ENCODE results near the gene DENND11. TPM values are rescaled to one million over a fixed set of nuclear protein-coding genes. Genes with fewer than 3 reads are reported as not detected.

The DENND11 gene, protein sequence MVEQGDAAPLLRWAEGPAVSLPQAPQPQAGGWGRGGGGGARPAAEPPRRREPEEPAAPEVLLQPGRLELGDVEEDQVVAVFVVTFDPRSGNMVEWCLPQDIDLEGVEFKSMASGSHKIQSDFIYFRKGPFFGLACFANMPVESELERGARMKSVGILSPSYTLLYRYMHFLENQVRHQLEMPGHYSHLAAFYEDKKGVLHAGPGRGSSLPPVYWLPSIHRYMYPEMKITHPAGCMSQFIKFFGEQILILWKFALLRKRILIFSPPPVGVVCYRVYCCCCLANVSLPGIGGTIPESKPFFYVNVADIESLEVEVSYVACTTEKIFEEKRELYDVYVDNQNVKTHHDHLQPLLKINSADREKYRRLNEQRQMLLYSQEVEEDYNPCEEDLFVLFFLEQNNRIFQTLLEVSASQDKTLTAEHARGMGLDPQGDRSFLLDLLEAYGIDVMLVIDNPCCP
- polyA plus RNA-seq (2013): 61.5 TPM

DNA sequence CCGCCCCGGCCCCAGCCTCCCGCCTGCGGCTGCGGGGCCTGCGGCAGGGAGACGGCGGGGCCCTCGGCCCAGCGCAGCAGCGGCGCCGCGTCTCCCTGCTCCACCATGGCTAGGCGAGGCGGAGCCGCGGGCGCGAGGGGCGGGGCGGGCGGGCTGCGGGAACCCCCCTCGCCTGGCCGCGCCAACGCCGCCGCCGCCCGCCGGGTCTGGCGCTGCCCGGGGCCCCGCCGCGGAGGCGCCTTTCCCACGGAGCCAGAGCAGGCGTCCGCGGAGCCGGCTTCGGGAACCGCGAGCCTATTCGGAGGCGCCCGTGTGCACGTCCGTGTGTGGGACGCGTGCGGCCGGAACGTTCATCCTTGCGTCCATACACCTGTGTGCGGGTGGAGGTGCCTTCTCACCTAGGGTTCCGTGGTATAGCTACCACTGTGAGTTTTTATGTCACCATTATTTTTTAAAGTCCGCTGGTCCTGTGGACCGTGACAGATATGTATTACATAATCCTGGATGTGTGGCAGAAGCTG lies at the start of gene DENND11:
DENND11 (minus strand) TSS at position 120 of the 521 bp plus-strand sequence; CDS start at position 107, 13 bp downstream.
- peaks cover 0 to 47% (median 25%) of the 10 kb centered on the region in 4 experiments for H3K4me1 ChIP-seq (ENCODE audit: control extremely low read depth in 1 of 4, control insufficient read depth in 4 of 4, insufficient read depth in 4 of 4, low read length in 3 of 4)
- 0% methylated on average over 55 of the region's 62 CpGs for WGBS (ENCODE audit: insufficient coverage)
- peak within 1 kb of the TSS in 1 of 2 experiments; percentile 81 for H3K27ac ChIP-seq (ENCODE audit: insufficient read depth in 1 of 2, low read depth in 1 of 2, low read length in 2 of 2, poor library complexity in 1 of 2, severe bottlenecking in 2 of 2)
- no peaks in the 10 kb centered on the region for H3K36me3 ChIP-seq (ENCODE audit: control insufficient read depth in 4 of 4, insufficient read depth in 4 of 4, low read length in 3 of 4)
- peak; percentile 55 to 78 (median 70) for DNase-seq
- H3K9me3 ChIP-seq (ENCODE audit: control extremely low read depth in 1 of 5, control insufficient read depth in 4 of 5, insufficient read depth in 2 of 5, low read depth in 1 of 5, low read length in 4 of 5): no peaks in the 10 kb centered on the region
- H3K4me3 ChIP-seq (ENCODE audit: control insufficient read depth in 1 of 7, extremely low read depth in 1 of 7, insufficient read depth in 4 of 7, low read depth in 2 of 7, low read length in 6 of 7): peak within 1 kb of the TSS; percentile 73 to 91 (median 78)
- POLR2A ChIA-PET: interaction anchor here (0.9 to 2.5 kb wide), 6 partner anchors 24 to 41 kb away, joined by 3 to 12 read pairs (median 8); no protein-coding TSS in a partner anchor
- H3K27me3 ChIP-seq (replicated peaks in 2 of 5; ENCODE audit: control insufficient read depth in 4 of 5, insufficient read depth in 5 of 5, low read length in 4 of 5): peaks cover 0 to 3% (median 0%) of the 10 kb centered on the region in 5 experiments
- CTCF ChIA-PET: interaction anchor here (0.7 to 4.1 kb wide), 12 partner anchors 10 to 48 kb away, joined by 3 to 31 read pairs (median 4); partner anchors contain the start of gene SSBP1

DNA sequence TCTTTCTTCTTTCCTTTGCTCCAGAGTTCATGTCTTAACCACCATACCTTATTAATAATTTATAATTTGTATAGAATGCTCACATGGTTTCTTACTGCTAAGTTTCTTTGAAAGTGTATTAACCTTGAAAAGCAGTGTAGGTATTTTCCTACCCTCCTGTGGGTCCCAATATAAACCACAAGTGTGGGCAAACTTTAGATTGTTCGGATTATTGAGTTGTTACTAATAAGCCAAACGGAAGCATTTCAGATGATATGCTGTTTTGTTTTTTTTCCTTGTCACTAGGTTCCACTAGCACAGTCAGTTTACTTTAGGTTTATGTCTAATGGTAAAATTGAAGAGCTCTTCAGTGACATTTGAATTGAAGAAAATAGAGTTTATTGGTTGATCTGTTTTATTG lies 46.4 kb upstream of the DENND11 start:
- DNase-seq: no peak
- POLR2A ChIA-PET: no interaction called here
- H3K4me3 ChIP-seq (ENCODE audit: control insufficient read depth in 1 of 7, extremely low read depth in 1 of 7, insufficient read depth in 4 of 7, low read depth in 2 of 7, low read length in 6 of 7): no peak overlapping the region
- H3K36me3 ChIP-seq (ENCODE audit: control insufficient read depth in 4 of 4, insufficient read depth in 4 of 4, low read length in 3 of 4): peaks cover 64 to 93% (median 75%) of the 10 kb centered on the region in 4 experiments
- H3K9me3 ChIP-seq (ENCODE audit: control extremely low read depth in 1 of 5, control insufficient read depth in 4 of 5, insufficient read depth in 2 of 5, low read depth in 1 of 5, low read length in 4 of 5): peaks cover 5 to 31% (median 27%) of the 10 kb centered on the region in 5 experiments
- CTCF ChIA-PET: interaction anchor here (1.8 kb wide), 1 partner anchor 10 kb away, joined by 4 read pairs; the partner anchor contains the start of gene SSBP1
- H3K27me3 ChIP-seq (replicated peaks in 2 of 5; ENCODE audit: control insufficient read depth in 4 of 5, insufficient read depth in 5 of 5, low read length in 4 of 5): no peaks in the 10 kb centered on the region
- no peak overlapping the region for H3K27ac ChIP-seq (ENCODE audit: insufficient read depth in 1 of 2, low read depth in 1 of 2, low read length in 2 of 2, poor library complexity in 1 of 2, severe bottlenecking in 2 of 2)
- WGBS (ENCODE audit: insufficient coverage): 100% methylated on average over 2 of the region's 2 CpGs
- no peaks in the 10 kb centered on the region for H3K4me1 ChIP-seq (ENCODE audit: control extremely low read depth in 1 of 4, control insufficient read depth in 4 of 4, insufficient read depth in 4 of 4, low read length in 3 of 4)

DNA sequence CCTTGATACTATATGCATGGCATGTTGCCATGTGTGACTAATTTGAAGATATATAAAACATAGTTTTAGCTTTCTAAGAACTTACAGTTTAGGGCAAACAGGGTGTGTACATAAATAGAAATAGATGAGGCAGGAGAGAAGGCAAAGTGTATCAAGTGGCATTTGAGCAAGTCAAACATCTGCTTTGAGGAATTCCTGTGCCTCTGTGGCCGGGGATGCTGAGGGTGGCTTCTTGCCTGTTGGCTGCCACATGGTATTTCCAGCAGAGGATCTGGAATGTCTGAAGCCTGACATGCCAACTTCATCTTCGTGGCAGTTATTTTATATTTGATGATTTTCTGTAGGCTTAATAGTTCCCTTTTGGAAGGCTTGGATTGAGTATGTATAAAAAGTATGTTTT lies 42.2 kb upstream of the DENND11 start:
- 100% methylated on average over 2 of the region's 2 CpGs for WGBS (ENCODE audit: insufficient coverage)
- CTCF ChIA-PET: no interaction called here
- Histone ChIP-seq H3K4me3 (ENCODE audit: control insufficient read depth in 1 of 7, extremely low read depth in 1 of 7, insufficient read depth in 4 of 7, low read depth in 2 of 7, low read length in 6 of 7) (no peak overlapping the region), H3K27ac (ENCODE audit: insufficient read depth in 1 of 2, low read depth in 1 of 2, low read length in 2 of 2, poor library complexity in 1 of 2, severe bottlenecking in 2 of 2) (no peak overlapping the region), H3K36me3 (ENCODE audit: control insufficient read depth in 4 of 4, insufficient read depth in 4 of 4, low read length in 3 of 4) (peaks cover 42 to 83% (median 63%) of the 10 kb centered on the region in 4 experiments), H3K4me1 (ENCODE audit: control extremely low read depth in 1 of 4, control insufficient read depth in 4 of 4, insufficient read depth in 4 of 4, low read length in 3 of 4) (peaks cover 4 to 11% (median 10%) of the 10 kb centered on the region in 4 experiments), H3K27me3 (replicated peaks in 2 of 5; ENCODE audit: control insufficient read depth in 4 of 5, insufficient read depth in 5 of 5, low read length in 4 of 5) (no peaks in the 10 kb centered on the region), H3K9me3 (ENCODE audit: control extremely low read depth in 1 of 5, control insufficient read depth in 4 of 5, insufficient read depth in 2 of 5, low read depth in 1 of 5, low read length in 4 of 5) (peaks cover 0 to under 1% (median 0%) of the 10 kb centered on the region in 5 experiments)
- DNase-seq: no peak
- POLR2A ChIA-PET: no interaction called here

DNA sequence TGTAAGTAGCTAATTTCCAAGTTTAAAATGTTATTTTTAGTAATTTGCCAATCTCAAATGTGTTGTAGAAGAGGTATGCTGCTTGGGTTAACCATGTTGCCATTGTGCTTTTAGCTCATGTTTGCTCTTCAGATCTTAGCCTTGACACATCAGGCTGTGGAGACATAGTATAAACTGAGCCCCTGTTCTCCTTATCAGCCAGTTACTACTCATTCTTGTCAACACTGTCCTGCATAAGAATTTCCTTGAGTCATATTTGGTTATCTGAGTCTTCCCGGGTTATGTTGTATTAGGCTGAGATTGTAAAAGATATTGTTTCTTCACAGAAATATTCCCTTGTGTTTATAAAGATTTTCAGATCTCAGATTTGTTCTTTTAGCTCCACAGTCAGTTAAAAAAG lies 40.3 kb upstream of the DENND11 start:
- POLR2A ChIA-PET: interaction anchor here (0.8 kb wide), 1 partner anchor 40 kb away, joined by 3 read pairs; the partner anchor contains the start of gene DENND11
- no peak for DNase-seq
- H3K36me3 ChIP-seq (ENCODE audit: control insufficient read depth in 4 of 4, insufficient read depth in 4 of 4, low read length in 3 of 4): peaks cover 31 to 69% (median 51%) of the 10 kb centered on the region in 4 experiments
- no peaks in the 10 kb centered on the region for H3K27me3 ChIP-seq (replicated peaks in 2 of 5; ENCODE audit: control insufficient read depth in 4 of 5, insufficient read depth in 5 of 5, low read length in 4 of 5)
- no peaks in the 10 kb centered on the region for H3K9me3 ChIP-seq (ENCODE audit: control extremely low read depth in 1 of 5, control insufficient read depth in 4 of 5, insufficient read depth in 2 of 5, low read depth in 1 of 5, low read length in 4 of 5)
- no peak overlapping the region for H3K27ac ChIP-seq (ENCODE audit: insufficient read depth in 1 of 2, low read depth in 1 of 2, low read length in 2 of 2, poor library complexity in 1 of 2, severe bottlenecking in 2 of 2)
- no CpG with 5 or more reads among the region's 1 CpG for WGBS (ENCODE audit: insufficient coverage)
- no peak overlapping the region for H3K4me3 ChIP-seq (ENCODE audit: control insufficient read depth in 1 of 7, extremely low read depth in 1 of 7, insufficient read depth in 4 of 7, low read depth in 2 of 7, low read length in 6 of 7)
- CTCF ChIA-PET: interaction anchor here (0.7 to 1.4 kb wide), 5 partner anchors 31 to 123 kb away, joined by 3 to 4 read pairs (median 3); partner anchors contain the start of gene WEE2
- peaks cover 9 to 21% (median 17%) of the 10 kb centered on the region in 4 experiments for H3K4me1 ChIP-seq (ENCODE audit: control extremely low read depth in 1 of 4, control insufficient read depth in 4 of 4, insufficient read depth in 4 of 4, low read length in 3 of 4)

DNA sequence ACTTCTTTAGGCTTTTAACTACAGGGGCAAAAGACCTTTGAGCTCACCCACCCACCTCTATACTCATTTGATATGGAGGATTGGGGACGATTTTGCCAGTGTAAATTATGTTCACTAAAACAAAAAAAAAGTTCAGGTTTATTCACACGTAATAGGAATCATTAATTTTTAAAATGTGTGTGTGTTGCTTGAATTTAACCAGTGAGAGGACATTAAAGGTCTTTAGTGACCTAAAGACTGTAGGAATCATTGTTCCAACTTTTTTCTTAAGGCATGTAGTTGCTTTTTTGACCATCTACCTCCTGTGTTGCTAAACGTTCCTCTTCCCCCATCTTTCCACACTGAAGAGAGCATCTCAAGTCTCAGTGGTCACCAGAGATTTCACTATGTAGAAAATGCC lies 37.3 kb upstream of the DENND11 start:
- ChIA-PET POLR2A (interaction anchor here (0.7 to 1.4 kb wide), 2 partner anchors 76 to 79 kb away, joined by 3 read pairs; no protein-coding TSS in a partner anchor), CTCF (interaction anchor here (0.5 to 4.8 kb wide), 14 partner anchors 10 to 1235 kb away, joined by 3 to 47 read pairs (median 4); partner anchors contain the start of gene WEE2)
- Histone ChIP-seq H3K4me3 (ENCODE audit: control insufficient read depth in 1 of 7, extremely low read depth in 1 of 7, insufficient read depth in 4 of 7, low read depth in 2 of 7, low read length in 6 of 7) (peak overlapping the region in 6 of 7 experiments; percentile 95 to 100 (median 98)), H3K36me3 (ENCODE audit: control insufficient read depth in 4 of 4, insufficient read depth in 4 of 4, low read length in 3 of 4) (peaks cover 15 to 45% (median 30%) of the 10 kb centered on the region in 4 experiments), H3K9me3 (ENCODE audit: control extremely low read depth in 1 of 5, control insufficient read depth in 4 of 5, insufficient read depth in 2 of 5, low read depth in 1 of 5, low read length in 4 of 5) (no peaks in the 10 kb centered on the region), H3K27ac (ENCODE audit: insufficient read depth in 1 of 2, low read depth in 1 of 2, low read length in 2 of 2, poor library complexity in 1 of 2, severe bottlenecking in 2 of 2) (peak overlapping the region in 1 of 2 experiments; percentile 93), H3K4me1 (ENCODE audit: control extremely low read depth in 1 of 4, control insufficient read depth in 4 of 4, insufficient read depth in 4 of 4, low read length in 3 of 4) (peaks cover 9 to 26% (median 20%) of the 10 kb centered on the region in 4 experiments), H3K27me3 (replicated peaks in 2 of 5; ENCODE audit: control insufficient read depth in 4 of 5, insufficient read depth in 5 of 5, low read length in 4 of 5) (no peaks in the 10 kb centered on the region)
- WGBS (ENCODE audit: insufficient coverage): 75% methylated on average over 2 of the region's 3 CpGs
- DNase-seq: no peak

DNA sequence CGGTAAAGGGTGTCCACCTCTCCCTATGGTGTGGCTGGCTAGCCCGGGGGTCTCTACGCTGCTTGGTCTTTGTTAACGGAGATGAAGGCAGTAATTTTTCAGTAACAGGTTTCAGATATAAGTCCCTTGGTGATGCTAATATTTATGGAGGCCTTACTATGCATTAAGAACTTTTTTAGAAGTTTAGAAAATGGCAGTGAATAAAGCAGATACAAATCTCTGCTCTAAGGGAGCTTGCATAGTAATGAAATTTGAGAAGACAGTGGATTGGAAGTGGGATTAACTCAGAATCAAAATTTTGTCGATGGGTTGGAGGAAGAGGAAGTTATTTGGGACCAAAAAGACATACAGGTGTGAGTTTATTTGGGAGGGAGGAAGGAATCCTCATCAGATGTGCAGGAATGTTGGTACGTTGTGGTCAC lies 36.6 kb upstream of the DENND11 start:
- peaks cover 9 to 26% (median 20%) of the 10 kb centered on the region in 4 experiments for H3K4me1 ChIP-seq (ENCODE audit: control extremely low read depth in 1 of 4, control insufficient read depth in 4 of 4, insufficient read depth in 4 of 4, low read length in 3 of 4)
- POLR2A ChIA-PET: interaction anchor here (1.0 to 1.4 kb wide), 4 partner anchors 28 to 723 kb away, joined by 3 to 10 read pairs (median 3); partner anchors contain the start of gene MRPS33
- H3K36me3 ChIP-seq (ENCODE audit: control insufficient read depth in 4 of 4, insufficient read depth in 4 of 4, low read length in 3 of 4): peaks cover 11 to 39% (median 25%) of the 10 kb centered on the region in 4 experiments
- H3K4me3 ChIP-seq (ENCODE audit: control insufficient read depth in 1 of 7, extremely low read depth in 1 of 7, insufficient read depth in 4 of 7, low read depth in 2 of 7, low read length in 6 of 7): peak overlapping the region; percentile 77 to 100 (median 98)
- H3K27ac ChIP-seq (ENCODE audit: insufficient read depth in 1 of 2, low read depth in 1 of 2, low read length in 2 of 2, poor library complexity in 1 of 2, severe bottlenecking in 2 of 2): peak overlapping the region; percentile 67 to 93
- DNase-seq: no peak
- no peaks in the 10 kb centered on the region for H3K27me3 ChIP-seq (replicated peaks in 2 of 5; ENCODE audit: control insufficient read depth in 4 of 5, insufficient read depth in 5 of 5, low read length in 4 of 5)
- H3K9me3 ChIP-seq (ENCODE audit: control extremely low read depth in 1 of 5, control insufficient read depth in 4 of 5, insufficient read depth in 2 of 5, low read depth in 1 of 5, low read length in 4 of 5): no peaks in the 10 kb centered on the region
- CTCF ChIA-PET: interaction anchor here (0.8 to 4.8 kb wide), 19 partner anchors 10 to 88 kb away, joined by 3 to 47 read pairs (median 6); partner anchors contain the start of gene WEE2
- 0% methylated on average over 6 of the region's 6 CpGs for WGBS (ENCODE audit: insufficient coverage)
